Nucleus accumbens (tissue), 56 donors: ENCODE results near the gene TAF11L11.
"Not testable (repeated sequence)": the region's sequence is repeated elsewhere in the genome, so short reads cannot be mapped to it uniquely, and the experiment has no call there.

Experiments used
- DNase-seq, 56 donors: peaks; one replicate each; lab custom pipeline; 2025; lab: John Stamatoyannopoulos, UW

Gene TAF11L11

DNA sequence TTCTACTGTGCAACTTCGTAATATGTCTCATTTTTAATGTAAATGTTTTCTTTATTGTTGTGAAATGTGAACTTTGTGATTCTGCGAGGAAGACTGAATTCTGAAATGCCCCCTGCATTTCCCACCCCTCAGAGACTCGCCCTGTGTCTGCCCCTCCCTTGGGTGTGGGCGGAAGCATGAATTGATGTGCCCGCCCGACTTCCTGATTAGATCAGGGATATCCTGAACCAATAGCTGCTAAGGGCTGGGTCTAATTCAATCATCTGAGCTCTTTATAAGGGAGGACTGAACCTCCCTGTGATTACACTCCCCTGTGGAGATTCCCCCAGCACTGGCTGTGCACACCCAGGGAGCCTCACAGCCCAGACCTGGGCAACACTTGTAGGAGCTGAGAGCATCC, at the start of gene TAF11L11:
TAF11L11 (plus strand) TSS at position 304 of the 400 bp plus-strand sequence.
- DNase-seq: not testable (repeated sequence)

DNA sequence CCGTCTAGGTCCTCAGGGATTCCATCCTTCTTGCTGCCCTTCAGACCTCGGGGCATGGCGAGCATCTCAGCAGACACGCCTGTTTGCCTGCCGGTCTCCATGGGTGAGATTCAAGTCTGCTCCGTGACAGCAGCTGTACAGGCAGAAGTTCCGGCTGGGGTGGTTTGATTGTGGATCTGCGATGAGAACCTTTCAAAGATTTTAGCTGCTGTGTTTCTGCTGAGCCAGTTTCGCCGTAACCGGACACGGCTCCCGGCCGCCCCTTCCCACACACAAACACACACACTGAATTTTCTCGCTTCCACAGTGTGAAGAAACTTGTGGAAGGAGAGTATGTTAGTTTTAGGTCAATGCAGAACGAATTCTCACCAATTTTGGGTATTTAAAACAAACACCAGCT, 18.3 kb upstream of the TAF11L11 start, which contains the start of gene TAF11L7:
TAF11L7 (minus strand) TSS at position 101 of the 400 bp plus-strand sequence.
- not testable (repeated sequence) for DNase-seq

DNA sequence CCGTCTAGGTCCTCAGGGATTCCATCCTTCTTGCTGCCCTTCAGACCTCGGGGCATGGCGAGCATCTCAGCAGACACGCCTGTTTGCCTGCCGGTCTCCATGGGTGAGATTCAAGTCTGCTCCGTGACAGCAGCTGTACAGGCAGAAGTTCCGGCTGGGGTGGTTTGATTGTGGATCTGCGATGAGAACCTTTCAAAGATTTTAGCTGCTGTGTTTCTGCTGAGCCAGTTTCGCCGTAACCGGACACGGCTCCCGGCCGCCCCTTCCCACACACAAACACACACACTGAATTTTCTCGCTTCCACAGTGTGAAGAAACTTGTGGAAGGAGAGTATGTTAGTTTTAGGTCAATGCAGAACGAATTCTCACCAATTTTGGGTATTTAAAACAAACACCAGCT, 13.1 kb upstream of the TAF11L11 start, which contains the start of gene TAF11L8:
TAF11L8 (minus strand) TSS at position 101 of the 400 bp plus-strand sequence.
- not testable (repeated sequence) for DNase-seq

DNA sequence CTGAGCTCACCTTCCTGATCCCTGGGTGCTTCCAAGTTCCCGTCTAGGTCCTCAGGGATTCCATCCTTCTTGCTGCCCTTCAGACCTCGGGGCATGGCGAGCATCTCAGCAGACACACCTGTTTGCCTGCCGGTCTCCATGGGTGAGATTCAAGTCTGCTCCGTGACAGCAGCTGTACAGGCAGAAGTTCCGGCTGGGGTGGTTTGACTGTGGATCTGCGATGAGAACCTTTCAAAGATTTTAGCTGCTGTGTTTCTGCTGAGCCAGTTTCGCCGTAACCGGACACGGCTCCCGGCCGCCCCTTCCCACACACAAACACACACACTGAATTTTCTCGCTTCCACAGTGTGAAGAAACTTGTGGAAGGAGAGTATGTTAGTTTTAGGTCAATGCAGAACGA, 9.7 kb upstream of the TAF11L11 start, which contains the start of gene TAF11L9:
TAF11L9 (minus strand) TSS at position 140 of the 400 bp plus-strand sequence.
- DNase-seq: not testable (repeated sequence)

DNA sequence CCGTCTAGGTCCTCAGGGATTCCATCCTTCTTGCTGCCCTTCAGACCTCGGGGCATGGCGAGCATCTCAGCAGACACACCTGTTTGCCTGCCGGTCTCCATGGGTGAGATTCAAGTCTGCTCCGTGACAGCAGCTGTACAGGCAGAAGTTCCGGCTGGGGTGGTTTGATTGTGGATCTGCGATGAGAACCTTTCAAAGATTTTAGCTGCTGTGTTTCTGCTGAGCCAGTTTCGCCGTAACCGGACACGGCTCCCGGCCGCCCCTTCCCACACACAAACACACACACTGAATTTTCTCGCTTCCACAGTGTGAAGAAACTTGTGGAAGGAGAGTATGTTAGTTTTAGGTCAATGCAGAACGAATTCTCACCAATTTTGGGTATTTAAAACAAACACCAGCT, 6.3 kb upstream of the TAF11L11 start, which contains the start of gene TAF11L10:
TAF11L10 (minus strand) TSS at position 101 of the 400 bp plus-strand sequence.
- not testable (repeated sequence) for DNase-seq

DNA sequence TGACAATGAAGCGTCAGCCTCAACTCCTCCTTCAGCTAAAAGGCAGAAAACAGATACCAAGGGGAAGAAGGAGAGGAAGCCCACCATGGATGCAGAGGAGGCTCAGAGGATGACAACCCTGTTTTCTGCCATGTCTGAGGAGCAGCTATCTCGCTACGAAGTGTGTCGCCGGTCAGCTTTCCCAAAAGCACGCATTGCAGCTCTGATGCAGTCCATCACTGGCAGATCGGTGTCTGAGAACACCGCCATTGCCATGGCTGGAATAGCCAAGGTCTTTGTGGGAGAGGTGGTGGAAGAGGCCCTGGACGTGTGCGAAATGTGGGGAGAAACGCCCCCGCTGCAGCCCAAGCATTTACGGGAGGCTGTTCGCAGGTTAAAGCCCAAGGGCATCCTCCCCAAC, 968 bp downstream of the TAF11L11 start:
- no peak for DNase-seq

DNA sequence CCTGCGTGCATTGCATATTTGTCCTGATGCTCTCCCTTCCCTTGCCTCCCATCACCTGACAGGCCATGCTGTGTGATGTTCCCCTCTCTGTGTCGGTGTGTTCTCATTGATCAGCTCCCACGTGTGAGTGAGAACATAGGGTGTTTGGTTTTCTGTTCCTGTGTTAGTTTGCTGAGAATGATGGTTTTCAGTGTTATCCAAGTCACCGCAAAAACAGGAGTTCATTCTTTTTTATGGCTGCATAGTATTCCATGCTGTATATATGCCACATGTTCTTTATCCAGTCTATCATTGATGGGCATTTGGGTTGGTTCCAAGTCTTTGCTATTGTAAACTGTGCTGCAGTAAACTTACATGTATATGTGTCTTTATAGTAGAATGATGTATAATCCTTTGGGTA, 3.5 kb downstream of the TAF11L11 start:
- DNase-seq: not testable (repeated sequence)

DNA sequence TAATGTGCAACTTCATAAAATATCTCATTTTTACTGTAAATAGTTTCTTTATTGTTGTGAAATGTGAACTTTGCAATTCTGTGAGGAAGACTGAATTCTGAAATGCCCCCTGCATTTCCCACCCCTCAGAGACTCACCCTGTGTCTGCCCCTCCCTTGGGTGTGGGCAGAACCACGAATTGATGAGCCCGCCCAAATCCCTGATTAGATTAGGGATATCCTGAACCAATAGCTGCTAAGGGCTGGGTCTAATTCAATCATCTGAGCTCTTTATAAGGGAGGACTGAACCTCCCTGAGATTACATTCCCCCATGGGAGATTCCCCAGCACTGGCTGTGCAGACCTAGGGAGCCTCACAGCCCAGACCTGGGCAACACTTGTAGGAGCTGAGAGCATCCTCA, 6.1 kb downstream of the TAF11L11 start, which contains the start of gene TAF11L12:
TAF11L12 (plus strand) TSS at position 301 of the 400 bp plus-strand sequence.
- not testable (repeated sequence) for DNase-seq

DNA sequence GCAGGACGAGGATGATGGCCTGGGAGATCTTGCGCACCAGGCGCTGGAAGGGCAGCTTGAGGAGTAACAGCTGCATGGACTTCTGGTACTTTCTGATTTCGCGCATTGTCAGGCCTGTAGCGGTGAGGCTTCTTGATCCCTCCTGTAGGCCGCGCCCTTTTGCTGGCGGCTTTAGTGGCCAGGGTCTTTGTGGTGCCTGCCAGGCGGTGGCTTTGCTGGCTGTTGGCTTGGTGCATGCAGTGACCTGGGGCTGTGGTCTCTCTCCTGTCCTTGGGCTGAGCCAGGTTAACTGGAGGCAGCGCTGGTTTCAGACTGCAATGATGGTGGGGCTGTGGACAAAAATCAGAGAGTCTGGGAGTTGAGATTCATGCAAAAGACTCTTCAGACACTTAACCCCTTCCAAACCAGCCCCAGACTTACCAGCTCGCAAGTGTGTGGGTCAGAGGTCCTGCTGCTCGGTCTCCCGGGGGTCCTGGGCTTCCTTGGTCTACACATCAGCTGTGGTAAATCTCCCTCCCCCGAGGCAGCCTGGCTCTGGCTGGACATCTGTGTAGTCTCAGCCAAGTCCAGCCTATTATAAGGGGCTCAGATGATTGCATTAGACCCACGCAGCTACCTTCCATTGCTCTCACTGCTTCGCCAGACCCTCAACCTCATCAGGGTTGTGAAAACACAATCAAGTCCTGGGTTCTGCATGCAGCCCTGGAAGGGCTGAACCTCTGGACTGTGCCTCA, 11.1 kb downstream of the TAF11L11 start:
- no peak for DNase-seq

DNA sequence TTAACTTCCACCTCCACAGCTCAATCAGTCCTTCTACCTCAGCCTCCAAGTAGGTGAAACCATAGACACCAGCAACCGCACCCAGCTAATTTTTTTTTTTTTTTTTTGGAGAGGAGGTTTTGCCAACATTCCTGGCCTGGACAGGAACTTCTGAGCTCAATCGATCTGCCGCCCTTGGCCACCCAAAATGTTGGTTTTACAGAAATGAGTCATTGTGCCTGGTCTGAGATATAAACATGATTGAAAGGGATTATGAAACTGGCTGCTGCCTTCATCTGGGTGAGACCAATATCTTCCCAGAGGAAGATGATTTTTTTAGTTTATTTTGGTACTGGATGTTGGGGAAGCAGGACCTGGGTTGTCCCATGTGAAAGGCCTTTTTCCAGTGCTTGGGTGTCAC, 15.4 kb downstream of the TAF11L11 start:
- DNase-seq: no peak

DNA sequence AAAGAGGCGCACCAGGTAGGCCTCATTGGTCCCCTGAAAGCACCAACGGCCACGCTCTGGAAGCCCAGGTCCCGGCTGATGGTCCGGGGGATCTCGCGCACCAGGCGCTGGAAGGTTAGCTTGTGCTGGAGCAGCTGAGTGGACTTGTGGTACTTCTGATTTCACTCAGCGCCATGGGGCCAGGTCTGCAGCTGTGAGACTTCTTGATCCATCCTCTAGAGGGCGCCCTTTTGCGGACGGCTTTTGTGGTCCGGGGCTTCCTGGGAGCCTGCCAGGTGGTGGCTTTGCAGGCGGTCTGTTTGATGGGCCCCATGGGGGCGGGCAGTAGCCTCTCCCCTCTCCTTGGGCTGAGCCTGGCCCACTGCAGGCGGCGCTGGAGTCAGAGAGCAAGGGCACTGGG, 16.6 kb downstream of the TAF11L11 start:
- no peak for DNase-seq

DNA sequence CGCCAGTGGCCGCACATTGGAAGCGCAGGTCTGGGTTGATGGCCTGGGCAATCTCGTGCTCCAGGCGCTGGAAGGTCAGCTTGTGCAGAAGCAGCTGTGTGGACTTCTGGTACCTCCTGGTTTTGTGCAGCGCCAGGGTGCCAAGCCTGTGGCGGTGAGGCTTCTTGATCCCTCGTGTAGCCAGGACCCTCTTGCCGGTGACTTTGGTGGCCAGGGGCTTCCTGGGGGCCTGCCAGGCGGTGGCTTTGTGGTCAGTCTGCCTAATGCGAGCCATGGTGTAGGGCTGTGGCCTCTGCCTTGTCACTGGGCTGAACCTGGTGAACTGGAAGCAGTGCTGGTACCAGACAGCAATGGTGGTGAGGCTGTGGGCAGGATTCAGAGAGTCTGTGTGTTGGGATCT, 21.7 kb downstream of the TAF11L11 start:
- no peak for DNase-seq

DNA sequence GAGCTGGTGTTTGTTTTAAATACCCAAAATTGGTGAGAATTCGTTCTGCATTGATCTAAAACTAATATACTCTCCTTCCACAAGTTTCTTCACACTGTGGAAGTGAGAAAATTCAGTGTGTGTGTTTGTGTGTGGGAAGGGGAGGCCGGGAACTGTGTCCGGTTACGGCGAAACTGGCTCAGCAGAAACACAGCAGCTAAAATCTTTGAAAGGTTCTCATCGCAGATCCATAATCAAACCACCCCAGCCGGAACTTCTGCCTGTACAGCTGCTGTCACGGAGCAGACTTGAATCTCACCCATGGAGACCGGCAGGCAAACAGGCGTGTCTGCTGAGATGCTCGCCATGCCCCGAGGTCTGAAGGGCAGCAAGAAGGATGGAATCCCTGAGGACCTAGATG, 27.8 kb downstream of the TAF11L11 start, which contains the start of gene TAF11L13:
TAF11L13 (plus strand) TSS at position 301 of the 400 bp plus-strand sequence.
- DNase-seq: not testable (repeated sequence)

DNA sequence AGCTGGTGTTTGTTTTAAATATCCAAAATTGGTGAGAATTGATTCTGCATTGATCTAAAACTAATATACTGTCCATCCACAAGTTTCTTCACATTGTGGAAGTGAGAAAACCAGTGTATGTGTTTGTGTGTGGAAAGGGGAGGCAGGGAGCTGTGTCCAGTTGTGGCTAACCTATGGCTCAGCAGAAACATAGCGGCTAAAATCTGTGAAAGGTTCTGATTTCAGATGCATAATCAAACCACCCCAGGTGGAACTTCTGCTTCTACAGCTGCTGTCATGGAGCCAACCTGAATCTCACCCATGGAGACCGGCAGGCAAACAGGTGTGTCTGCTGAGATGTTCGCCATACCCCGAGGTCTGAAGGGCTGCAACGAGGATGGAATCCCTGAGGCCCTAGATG, 30.2 kb downstream of the TAF11L11 start, which contains the start of gene TAF11L14:
TAF11L14 (plus strand) TSS at position 301 of the 400 bp plus-strand sequence.
- DNase-seq: no peak

DNA sequence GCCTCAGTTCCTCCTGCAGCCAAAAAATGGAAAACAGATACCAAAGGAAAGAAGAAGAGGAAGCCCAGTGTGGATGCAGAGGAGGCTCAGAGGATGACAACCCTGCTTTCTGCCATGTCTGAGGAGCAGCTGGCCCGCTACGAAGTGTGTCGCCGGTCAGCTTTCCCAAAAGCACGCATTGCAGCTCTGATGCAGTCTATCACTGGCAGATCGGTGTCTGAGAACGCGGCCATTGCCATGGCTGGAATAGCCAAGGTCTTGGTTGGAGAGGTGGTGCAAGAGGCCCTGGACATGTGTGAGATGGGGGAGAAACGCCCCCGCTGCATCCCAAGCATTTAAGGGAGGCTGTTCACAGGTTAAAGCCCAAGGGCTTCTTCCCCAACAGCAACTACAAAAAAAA, 45.2 kb downstream of the TAF11L11 start:
- DNase-seq: not testable (repeated sequence)

DNA sequence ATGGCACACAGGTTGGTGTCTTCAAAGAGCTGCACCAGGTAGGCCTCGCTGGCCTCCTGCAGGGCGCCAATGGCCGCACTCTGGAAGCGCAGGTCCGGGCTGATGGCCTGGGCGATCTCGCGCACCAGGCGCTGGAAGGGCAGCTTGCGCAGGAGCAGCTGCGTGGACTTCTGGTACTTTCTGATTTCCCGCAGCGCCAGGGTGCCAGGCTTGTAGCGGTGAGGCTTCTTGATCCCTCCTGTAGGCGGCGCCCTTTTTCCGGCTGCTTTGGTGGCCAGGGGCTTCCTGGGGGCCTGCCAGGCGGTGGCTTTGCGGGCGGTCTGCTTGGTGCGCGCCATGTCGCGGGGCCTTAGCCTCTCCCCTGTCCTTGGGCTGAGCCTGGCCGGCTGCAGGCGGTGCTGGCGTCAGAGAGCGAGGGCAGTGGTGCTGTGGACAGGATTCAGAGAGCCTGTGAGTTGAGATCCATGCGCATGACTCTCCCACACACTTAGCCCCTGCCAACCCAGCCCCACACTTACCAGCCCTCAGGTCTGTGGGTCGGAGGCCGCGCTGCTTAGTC, 51.3 kb downstream of the TAF11L11 start:
- DNase-seq: not testable (repeated sequence)
